Psoas muscle (tissue), 8 donors: ENCODE data around the gene PLCXD1. TPM values are rescaled to one million over a fixed set of nuclear protein-coding genes. Genes with fewer than 3 reads are reported as not detected.
"Not testable (repeated sequence)": the region's sequence is repeated elsewhere in the genome, so short reads cannot be mapped to it uniquely, and the experiment has no call there.

Experiments
- ATAC-seq, 4 donors: fragments of 200-7000 bp; cut with Tn5 transposase; one replicate each; pipeline ENCODE4 v1.9.1; 2020; ENCODE audit warnings: moderate library complexity in 3 of 4, mild to moderate bottlenecking in 2 of 4
- DNase-seq, 2 donors: peaks; one replicate each; pipeline ENCODE4 v3.0.0-alpha.2; 2020
- H3K27ac ChIP-seq: fragments of 200-600 bp; one replicate; pipeline ENCODE4 v1.8.0; 2022
- H3K27me3 ChIP-seq, 3 donors: fragments of 200-600 bp in 1 of 3; one replicate each; pipeline versions ENCODE4 v1.6.1 to v1.8.0; 2013 to 2022; ENCODE audit warnings: low read length in 2 of 3, mild to moderate bottlenecking in 2 of 3, moderate library complexity in 1 of 3; ENCODE audit not compliant: insufficient read depth in 3 of 3
- H3K36me3 ChIP-seq, 2 donors: fragments of 200-600 bp in 1 of 2; one replicate each; pipeline versions ENCODE4 v1.6.1 to v1.8.0; 2013 to 2022; ENCODE audit warnings: low read depth in 1 of 2, mild to moderate bottlenecking in 1 of 2, moderate library complexity in 1 of 2; ENCODE audit not compliant: insufficient read depth in 1 of 2
- H3K4me1 ChIP-seq: fragments of 200-600 bp; one replicate; pipeline ENCODE4 v1.8.0; 2022
- H3K4me3 ChIP-seq: fragments of 200-600 bp; one replicate; pipeline ENCODE4 v1.8.0; 2022; ENCODE audit warnings: mild to moderate bottlenecking
- H3K9me3 ChIP-seq: fragments of 200-600 bp; one replicate; pipeline ENCODE4 v1.8.0; 2022
- CTCF ChIP-seq: fragments of 200-600 bp; IDR thresholded peaks from one replicate; pipeline ENCODE4 v1.8.0; 2022; ENCODE audit warnings: antibody characterized with exemption
- WGBS, 3 donors: extraction: QIAGEN DNeasy Blood & Tissue Kit; methylation state at CpG; one replicate each; pipeline versions ENCODE4 v1.1.6 to v1.1.7; 2013; 5-methylcytosine and 5-hydroxymethylcytosine counted together
- intact Hi-C, 2 donors: fragments of 100-400 bp; cut with DNase I; formaldehyde crosslinking; loops; one replicate each; pipeline versions ENCODE4 v1.11.0 to v1.14.2; 2022
- polyA plus RNA-seq, 3 donors: library from polyadenylated mRNA; stranded (reverse); fragments of 200-250 nt; gene quantifications; one replicate each; pipeline ENCODE4 v1.2.3, GENCODE V29; 2013
- total RNA-seq, 4 donors: library from RNA; stranded (reverse); fragmentation: NEBNext Ultra II Directional in 2 of 4; extraction: Animal tissue kit (Norgen Biotek cat#: 25700) in 2 of 4; gene quantifications; one replicate each; pipeline versions ENCODE4 v1.2.1 to v1.2.4, GENCODE V29; 2021 to 2023
- donor health status: healthy with polysubstance abuse.
- donor health status: DM: no; HTN: no; CAD: no; lungs with moderate emphysema.
- donor health status: Bipolar disorder and iron deficiency.
- donor health status: healthy.
- donor health status: DM: yes; HTN: yes; CAD: no.
- donor health status: DM: no; HTN: no; CAD: no.
- donor health status: DM: no; HTN: no; CAD: no.
- donor health status: DM: yes; HTN: yes; CAD: no.

The PLCXD1 gene
- total and polyA plus RNA-seq, 7 donors: 0.89 to 16.3 (median 2.3) TPM

- Histone ChIP-seq H3K27me3 (peaks cover 0 to 10% (median 6%) of the 10 kb centered on the region in 3 donors), H3K36me3 (no peaks in the 10 kb centered on the region), H3K4me3 (no peak overlapping the region), H3K27ac (no peak overlapping the region), H3K9me3 (no peaks in the 10 kb centered on the region), H3K4me1 (no peaks in the 10 kb centered on the region)
- 51 to 81% (median 69%) methylated on average over 28 of the region's 28 CpGs for WGBS, 3 donors
- no peak for TF ChIP-seq CTCF
- intact Hi-C loops: no loop called here
- DNase-seq (peak in 1 of 2 donors; percentile 36), ATAC-seq (no peak)
Measured at GRCh38 chrX:255923-256331, 25.3 kb upstream of the PLCXD1 start.

- H3K4me1 ChIP-seq, H3K36me3 ChIP-seq, H3K4me3 ChIP-seq, intact Hi-C loops, H3K27ac ChIP-seq, ATAC-seq, H3K9me3 ChIP-seq, H3K27me3 ChIP-seq: not testable (repeated sequence)
- peak in 1 of 2 donors; percentile 22 for DNase-seq
- WGBS, 3 donors: 86 to 87% (median 87%) methylated on average over 13 to 14 of the region's 14 CpGs
Measured at GRCh38 chrX:257054-257453, 24.1 kb upstream of the PLCXD1 start.

- no peaks in the 10 kb centered on the region for H3K4me1 ChIP-seq
- no peak overlapping the region for H3K4me3 ChIP-seq
- H3K27me3 ChIP-seq: peaks cover 0 to 10% (median 6%) of the 10 kb centered on the region in 3 donors
- no peaks in the 10 kb centered on the region for H3K9me3 ChIP-seq
- no peak for TF ChIP-seq CTCF
- DNase-seq (peak in 1 of 2 donors; percentile 39), ATAC-seq (no peak)
- WGBS, 3 donors: 78 to 82% (median 78%) methylated on average over 21 of the region's 21 CpGs
- H3K27ac ChIP-seq: no peak overlapping the region
- intact Hi-C loops: no loop called here
- H3K36me3 ChIP-seq: no peaks in the 10 kb centered on the region
Measured at GRCh38 chrX:257681-258289, 23.4 kb upstream of the PLCXD1 start.

- DNase-seq (peak in 1 of 2 donors; percentile 12), ATAC-seq (no peak)
- 80 to 88% (median 83%) methylated on average over 8 of the region's 8 CpGs for WGBS, 3 donors
- Histone ChIP-seq H3K36me3 (no peaks in the 10 kb centered on the region), H3K4me3 (no peak overlapping the region), H3K27ac (no peak overlapping the region), H3K4me1 (no peaks in the 10 kb centered on the region), H3K27me3 (peaks cover 0 to 10% (median 6%) of the 10 kb centered on the region in 3 donors), H3K9me3 (no peaks in the 10 kb centered on the region)
- TF ChIP-seq CTCF: no peak
- intact Hi-C loops: no loop called here
Measured at GRCh38 chrX:258291-259040, 22.7 kb upstream of the PLCXD1 start.

- H3K4me1 ChIP-seq: no peaks in the 10 kb centered on the region
- TF ChIP-seq CTCF: no peak
- 41 to 49% (median 45%) methylated on average over 21 of the region's 21 CpGs for WGBS, 3 donors
- ATAC-seq (no peak), DNase-seq (peak in 1 of 2 donors; percentile 18)
- H3K36me3 ChIP-seq: no peaks in the 10 kb centered on the region
- H3K9me3 ChIP-seq: no peaks in the 10 kb centered on the region
- H3K27ac ChIP-seq: no peak overlapping the region
- intact Hi-C loops: no loop called here
- peaks cover 0 to 10% (median 5%) of the 10 kb centered on the region in 3 donors for H3K27me3 ChIP-seq
- no peak overlapping the region for H3K4me3 ChIP-seq
Measured at GRCh38 chrX:259692-260355, 21.4 kb upstream of the PLCXD1 start.
